Progenitor cell of endocrine pancreas (in vitro differentiated cells): ENCODE measurements around the gene FARS2. TPM values are rescaled to one million over a fixed set of nuclear protein-coding genes. Genes with fewer than 3 reads are reported as not detected.

Experiments used
- DNase-seq: peaks from one replicate; pipeline ENCODE4 v3.0.0; 2021; ENCODE audit warnings: low spot score; ENCODE audit not compliant: unreplicated experiment
- H3K27ac Mint-ChIP-seq: 2 replicates; pipeline ENCODE4 v1.8.0; 2021; ENCODE audit warnings: mild to moderate bottlenecking, moderate library complexity, mixed read lengths
- H3K27me3 Mint-ChIP-seq: 2 replicates; pipeline ENCODE4 v1.8.0; 2021; ENCODE audit warnings: mixed read lengths
- H3K36me3 Mint-ChIP-seq: 2 replicates; pipeline ENCODE4 v1.8.0; 2022; ENCODE audit warnings: mixed read lengths; ENCODE audit not compliant: insufficient read depth
- H3K4me1 Mint-ChIP-seq: 2 replicates; pipeline ENCODE4 v1.8.0; 2021; ENCODE audit warnings: low read depth, mixed read lengths
- H3K4me3 Mint-ChIP-seq: 2 replicates; pipeline ENCODE4 v1.8.0; 2021; ENCODE audit warnings: low read depth, mild to moderate bottlenecking, moderate library complexity, mixed read lengths
- H3K9me3 Mint-ChIP-seq: 2 replicates; pipeline ENCODE4 v1.8.0; 2021; ENCODE audit warnings: low read depth, mixed read lengths
- total RNA-seq: library from RNA; stranded (reverse); gene quantifications from 2 replicates; pipeline ENCODE4 v1.2.1, GENCODE V29; 2021
- TF ChIP-seq, protein P1 (sequence below): fragments of 200-600 bp; sonication (generic); IDR thresholded peaks from one replicate; pipeline ENCODE4 v1.5.0; 2021; ENCODE audit warnings: antibody characterized with exemption, mild to moderate bottlenecking; ENCODE audit not compliant: unreplicated experiment

The FARS2 gene
- total RNA-seq, 1 donor from 2014 or later, result 20.8 TPM

DNA sequence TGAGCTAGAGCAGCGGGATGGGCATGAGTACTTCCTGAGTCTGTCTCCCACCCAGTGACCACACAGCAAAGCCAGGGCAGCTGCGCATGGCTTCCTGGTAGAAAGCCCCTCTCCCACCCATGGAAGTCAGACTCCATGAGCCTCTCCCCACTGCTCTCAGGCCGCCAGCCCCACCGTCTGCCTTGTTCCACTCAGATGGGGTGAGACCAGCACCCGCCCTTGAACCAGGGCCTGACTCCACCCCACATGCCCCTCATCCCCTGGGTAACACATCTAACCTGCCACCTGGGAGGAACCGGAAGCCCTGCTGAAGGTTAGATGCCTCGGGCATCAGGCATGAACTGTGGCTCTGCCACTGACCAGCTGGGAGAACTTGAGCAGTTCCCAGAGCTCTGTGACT is 517.6 kb downstream of the FARS2 start:
- peaks cover 3% of the 10 kb centered on the region for H3K36me3 Mint-ChIP-seq
- H3K4me1 Mint-ChIP-seq, result no peaks in the 10 kb centered on the region
- no peak for DNase-seq
- H3K9me3 Mint-ChIP-seq, result no peaks in the 10 kb centered on the region
- H3K27me3 Mint-ChIP-seq, result no peaks in the 10 kb centered on the region
- no peak overlapping the region for H3K27ac Mint-ChIP-seq
- TF ChIP-seq, protein P1, sequence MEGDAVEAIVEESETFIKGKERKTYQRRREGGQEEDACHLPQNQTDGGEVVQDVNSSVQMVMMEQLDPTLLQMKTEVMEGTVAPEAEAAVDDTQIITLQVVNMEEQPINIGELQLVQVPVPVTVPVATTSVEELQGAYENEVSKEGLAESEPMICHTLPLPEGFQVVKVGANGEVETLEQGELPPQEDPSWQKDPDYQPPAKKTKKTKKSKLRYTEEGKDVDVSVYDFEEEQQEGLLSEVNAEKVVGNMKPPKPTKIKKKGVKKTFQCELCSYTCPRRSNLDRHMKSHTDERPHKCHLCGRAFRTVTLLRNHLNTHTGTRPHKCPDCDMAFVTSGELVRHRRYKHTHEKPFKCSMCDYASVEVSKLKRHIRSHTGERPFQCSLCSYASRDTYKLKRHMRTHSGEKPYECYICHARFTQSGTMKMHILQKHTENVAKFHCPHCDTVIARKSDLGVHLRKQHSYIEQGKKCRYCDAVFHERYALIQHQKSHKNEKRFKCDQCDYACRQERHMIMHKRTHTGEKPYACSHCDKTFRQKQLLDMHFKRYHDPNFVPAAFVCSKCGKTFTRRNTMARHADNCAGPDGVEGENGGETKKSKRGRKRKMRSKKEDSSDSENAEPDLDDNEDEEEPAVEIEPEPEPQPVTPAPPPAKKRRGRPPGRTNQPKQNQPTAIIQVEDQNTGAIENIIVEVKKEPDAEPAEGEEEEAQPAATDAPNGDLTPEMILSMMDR, result no peak
- H3K4me3 Mint-ChIP-seq, result no peak overlapping the region

DNA sequence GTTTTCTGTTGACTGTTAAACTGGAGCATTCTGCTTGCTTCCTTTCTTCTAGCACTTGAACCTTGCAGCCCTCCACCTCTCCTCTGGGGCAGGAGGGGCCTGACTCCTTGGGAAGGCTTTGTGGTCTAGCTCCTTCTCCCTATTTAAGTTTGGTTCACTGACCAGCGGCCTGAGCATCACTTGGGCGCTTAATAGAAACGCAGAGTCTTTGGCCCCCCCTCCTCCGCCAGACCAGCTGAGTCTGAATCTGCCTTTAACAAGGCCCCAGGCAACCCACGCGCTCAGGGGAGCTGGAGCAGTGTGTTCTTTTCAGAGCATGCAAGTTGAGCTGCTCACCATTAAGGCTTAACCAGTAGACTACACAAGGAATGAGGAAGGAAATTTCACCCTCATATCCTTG is 519.7 kb downstream of the FARS2 start:
- peaks cover 3% of the 10 kb centered on the region for H3K4me1 Mint-ChIP-seq
- TF ChIP-seq, protein P1, result no peak
- H3K9me3 Mint-ChIP-seq, result no peaks in the 10 kb centered on the region
- no peaks in the 10 kb centered on the region for H3K27me3 Mint-ChIP-seq
- DNase-seq, result no peak
- H3K36me3 Mint-ChIP-seq, result no peaks in the 10 kb centered on the region
- no peak overlapping the region for H3K27ac Mint-ChIP-seq
- no peak overlapping the region for H3K4me3 Mint-ChIP-seq

DNA sequence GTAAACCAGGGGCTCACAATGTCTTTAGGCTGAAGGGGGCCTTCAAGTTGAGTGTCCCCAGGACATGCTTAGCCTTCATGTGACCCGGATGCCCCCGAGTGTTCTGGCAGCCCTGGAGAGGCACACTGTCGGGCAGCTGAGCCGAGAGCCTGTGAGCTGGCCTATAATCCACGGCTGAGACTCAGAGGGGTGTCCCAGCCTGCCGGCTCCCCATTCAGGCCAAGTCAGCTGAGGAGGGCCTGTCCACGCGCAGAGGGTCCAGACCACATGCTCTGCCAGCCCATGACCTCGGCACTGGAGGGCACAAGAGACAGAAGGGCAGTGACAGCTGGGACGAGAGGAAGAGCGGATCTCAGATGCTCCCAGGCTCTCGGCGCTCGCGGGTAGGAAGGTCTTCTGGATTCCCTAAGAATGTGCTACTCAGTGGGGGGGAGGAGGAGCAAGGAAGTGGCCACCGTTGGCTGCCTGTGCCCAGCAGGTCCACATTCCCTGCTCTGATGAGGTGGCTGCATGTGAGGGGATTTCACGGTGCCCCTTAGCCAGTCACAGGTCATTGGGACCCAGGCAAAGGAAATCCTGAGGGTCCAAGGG is 520.7 kb downstream of the FARS2 start:
- no peak for DNase-seq
- Mint-ChIP-seq H3K36me3 (no peaks in the 10 kb centered on the region), H3K9me3 (no peaks in the 10 kb centered on the region), H3K4me3 (no peak overlapping the region), H3K27ac (no peak overlapping the region), H3K27me3 (peaks cover 3% of the 10 kb centered on the region), H3K4me1 (peaks cover 5% of the 10 kb centered on the region)
- TF ChIP-seq, protein P1, result no peak

DNA sequence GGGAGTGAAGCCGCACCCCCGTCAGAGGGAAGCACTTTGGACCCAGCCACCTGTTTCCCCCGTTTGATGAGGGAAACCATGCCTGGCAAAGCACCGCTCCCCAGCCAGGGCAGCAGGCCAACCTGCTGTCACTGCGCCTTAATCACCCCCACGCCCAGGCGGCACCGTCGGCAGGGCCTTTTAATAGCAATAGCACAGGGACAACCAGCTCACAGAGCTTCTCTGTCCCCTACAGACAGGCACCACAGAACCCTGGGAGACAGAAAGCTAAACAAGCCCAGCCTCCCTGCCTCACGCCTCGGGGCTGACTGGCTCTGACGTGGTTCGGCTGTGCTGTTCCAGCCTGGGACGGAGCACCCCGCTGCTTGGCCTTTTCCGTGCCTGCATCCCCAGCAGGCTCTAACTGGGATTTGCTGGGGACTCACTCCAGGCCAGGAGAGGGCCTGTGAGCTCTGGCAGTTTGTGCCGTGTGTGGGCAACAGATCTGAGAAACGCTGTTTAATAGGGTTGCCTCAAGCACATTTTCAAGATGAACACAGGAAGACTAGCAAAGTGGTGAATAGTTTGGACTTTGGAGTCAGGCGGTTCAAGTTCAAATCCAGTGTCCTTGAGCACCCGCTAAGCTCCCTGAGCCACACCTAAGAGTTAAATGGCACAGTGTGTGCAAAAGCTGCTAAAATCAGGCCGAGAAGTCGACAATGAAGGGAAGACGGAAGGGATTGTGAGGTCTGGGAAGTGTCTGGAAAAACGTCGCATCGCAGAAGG is 521.7 kb downstream of the FARS2 start:
- Mint-ChIP-seq H3K27me3 (peaks cover 3% of the 10 kb centered on the region), H3K4me1 (peaks cover 5% of the 10 kb centered on the region), H3K9me3 (no peaks in the 10 kb centered on the region), H3K4me3 (no peak overlapping the region), H3K36me3 (no peaks in the 10 kb centered on the region), H3K27ac (no peak overlapping the region)
- no peak for DNase-seq
- TF ChIP-seq, protein P1, result no peak

DNA sequence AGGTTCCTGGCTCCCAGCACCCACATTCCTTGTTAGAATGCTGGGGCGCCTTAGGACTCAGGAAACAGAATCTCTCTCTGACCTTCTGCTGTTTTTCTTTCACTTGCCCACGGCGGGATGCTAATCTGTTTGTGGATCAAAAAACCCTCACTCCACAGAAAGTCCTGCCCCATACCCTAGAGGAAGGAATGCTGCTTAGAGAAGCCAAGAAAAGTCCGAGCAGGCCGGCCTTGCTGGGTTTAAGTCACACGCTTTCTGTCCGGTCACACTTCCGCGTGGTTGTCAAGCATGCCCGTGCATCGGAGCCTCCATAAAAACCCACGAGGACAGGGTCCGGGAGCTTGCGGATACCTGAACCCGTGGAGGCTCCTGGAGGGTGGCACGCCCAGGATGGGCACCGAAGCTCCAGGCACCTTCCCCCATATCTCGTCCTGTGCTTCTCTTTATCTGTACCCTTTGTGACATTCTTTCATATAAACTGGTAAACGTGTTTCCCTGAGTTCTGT is 522.3 kb downstream of the FARS2 start:
- H3K4me1 Mint-ChIP-seq, result peaks cover 5% of the 10 kb centered on the region
- H3K27me3 Mint-ChIP-seq, result peaks cover 5% of the 10 kb centered on the region
- DNase-seq, result no peak
- H3K9me3 Mint-ChIP-seq, result no peaks in the 10 kb centered on the region
- no peak overlapping the region for H3K4me3 Mint-ChIP-seq
- no peak overlapping the region for H3K27ac Mint-ChIP-seq
- TF ChIP-seq, protein P1, result no peak
- no peaks in the 10 kb centered on the region for H3K36me3 Mint-ChIP-seq
